SIG-M5 treated with dmso at 0.1 percent for 504 hours (cell line): Measurements from ENCODE around the gene ZC2HC1C.

Experiments used
- DNase-seq: peaks from one replicate; lab custom pipeline; 2025; ENCODE audit not compliant: unreplicated experiment; lab: John Stamatoyannopoulos, UW

The ZC2HC1C gene

DNA sequence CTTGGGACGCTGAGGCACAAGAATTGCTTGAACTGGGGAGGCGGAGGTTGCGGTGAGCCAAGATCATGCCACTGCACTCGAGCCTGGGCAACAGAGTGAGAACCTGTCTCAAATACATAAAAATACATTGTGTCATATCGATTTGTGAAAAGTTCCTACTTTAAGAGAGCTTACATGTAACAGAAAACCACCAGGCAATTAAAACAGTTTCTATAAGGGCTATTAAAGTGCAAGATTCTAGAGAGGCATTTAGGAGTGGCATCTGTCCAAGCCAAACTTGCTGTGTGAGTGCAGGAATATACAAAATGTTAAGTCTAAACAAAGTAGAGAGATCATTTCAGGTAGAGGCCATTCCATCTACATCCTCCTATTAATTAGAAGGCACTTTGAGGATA, 59.2 kb downstream of the ZC2HC1C start:
- DNase-seq: no peak
